ENCODE results near the gene RNU1-3. TPM values are rescaled to one million over a fixed set of nuclear protein-coding genes. Genes with fewer than 3 reads are reported as not detected.
"Not testable (repeated sequence)": the region's sequence is repeated elsewhere in the genome, so short reads cannot be mapped to it uniquely, and the experiment has no call there.

The RNU1-3 gene
- total RNA-seq, 1 experiment from 2014 or later, result 1,685 TPM

GRCh38 chr1:16639091-16640031 lies 27.4 kb downstream of the RNU1-3 start:
- BruUV-seq (replicated peaks); H3K9me2 ChIP-seq (ENCODE audit: insufficient read depth); CTCF ChIA-PET; H3K27ac ChIP-seq (ENCODE audit: low read depth, low read length); H3K9me3 ChIP-seq (ENCODE audit: control insufficient read depth in 1 of 2, insufficient read depth in 1 of 2, low read depth in 1 of 2, low read length in 2 of 2); H4K20me1 ChIP-seq (ENCODE audit: insufficient read depth); RAD21 ChIA-PET (ENCODE audit: low non-redundant PET in 1 of 2, low total read pairs in 2 of 2, uncharacterized antibody in 2 of 2, unreplicated experiment in 2 of 2); H3K27me3 ChIP-seq (ENCODE audit: insufficient read depth, low read length); intact Hi-C loops (cut with micrococcal nuclease); H3K36me3 ChIP-seq (ENCODE audit: control insufficient read depth in 1 of 2, insufficient read depth in 2 of 2, low read length in 2 of 2); ATAC-seq; H3K4me2 ChIP-seq (ENCODE audit: low read length); H2AFZ ChIP-seq (ENCODE audit: low read depth, low read length, poor library complexity, severe bottlenecking); H3K9ac ChIP-seq (ENCODE audit: low read length); H3K4me3 ChIP-seq (replicated peaks in 1 of 2; ENCODE audit: low read depth in 1 of 2, low read length in 2 of 2); DNase-seq (ENCODE audit: low read depth, low spot score): not testable (repeated sequence)
- Histone ChIP-seq H3K4me1 (ENCODE audit: control insufficient read depth in 1 of 2, insufficient read depth in 2 of 2, low read length in 2 of 2) (peaks cover 9 to 12% of the 10 kb centered on the region in 2 experiments; a peak in 2 of 4 replicates), H3K79me2 (ENCODE audit: insufficient read depth, low read length) (peaks cover 86% of the 10 kb centered on the region)
- POLR2A ChIA-PET, result interaction anchor here (1.3 kb wide), 1 partner anchor 126 kb away, joined by 4 read pairs; no protein-coding TSS in a partner anchor

GRCh38 chr1:16637941-16638778 lies 28.6 kb downstream of the RNU1-3 start:
- H3K9me3 ChIP-seq (ENCODE audit: control insufficient read depth in 1 of 2, insufficient read depth in 1 of 2, low read depth in 1 of 2, low read length in 2 of 2); BruUV-seq (replicated peaks); H2AFZ ChIP-seq (ENCODE audit: low read depth, low read length, poor library complexity, severe bottlenecking); H3K27ac ChIP-seq (ENCODE audit: low read depth, low read length); CTCF ChIA-PET; H3K9me2 ChIP-seq (ENCODE audit: insufficient read depth); DNase-seq (ENCODE audit: low read depth, low spot score); intact Hi-C loops (cut with micrococcal nuclease); H3K4me3 ChIP-seq (replicated peaks in 1 of 2; ENCODE audit: low read depth in 1 of 2, low read length in 2 of 2); POLR2A ChIA-PET; H3K4me2 ChIP-seq (ENCODE audit: low read length); H3K9ac ChIP-seq (ENCODE audit: low read length); H3K4me1 ChIP-seq (ENCODE audit: control insufficient read depth in 1 of 2, insufficient read depth in 2 of 2, low read length in 2 of 2); RAD21 ChIA-PET (ENCODE audit: low non-redundant PET in 1 of 2, low total read pairs in 2 of 2, uncharacterized antibody in 2 of 2, unreplicated experiment in 2 of 2); H4K20me1 ChIP-seq (ENCODE audit: insufficient read depth); H3K27me3 ChIP-seq (ENCODE audit: insufficient read depth, low read length): not testable (repeated sequence)
- 0 out of 2 replicates have a peak, but pooled peaks have one; percentile 10 for ATAC-seq
- Histone ChIP-seq H3K36me3 (ENCODE audit: control insufficient read depth in 1 of 2, insufficient read depth in 2 of 2, low read length in 2 of 2) (peaks cover 8 to 11% of the 10 kb centered on the region in 2 experiments; a peak in 3 of 4 replicates), H3K79me2 (ENCODE audit: insufficient read depth, low read length) (peaks cover 74% of the 10 kb centered on the region)

- intact Hi-C loops (cut with micrococcal nuclease); BruUV-seq (replicated peaks); H3K9me3 ChIP-seq (ENCODE audit: control insufficient read depth in 1 of 2, insufficient read depth in 1 of 2, low read depth in 1 of 2, low read length in 2 of 2); DNase-seq (ENCODE audit: low read depth, low spot score); H4K20me1 ChIP-seq (ENCODE audit: insufficient read depth); ATAC-seq; RAD21 ChIA-PET (ENCODE audit: low non-redundant PET in 1 of 2, low total read pairs in 2 of 2, uncharacterized antibody in 2 of 2, unreplicated experiment in 2 of 2); POLR2A ChIA-PET; H2AFZ ChIP-seq (ENCODE audit: low read depth, low read length, poor library complexity, severe bottlenecking); H3K27me3 ChIP-seq (ENCODE audit: insufficient read depth, low read length); H3K27ac ChIP-seq (ENCODE audit: low read depth, low read length); H3K4me1 ChIP-seq (ENCODE audit: control insufficient read depth in 1 of 2, insufficient read depth in 2 of 2, low read length in 2 of 2); H3K9ac ChIP-seq (ENCODE audit: low read length); H3K4me2 ChIP-seq (ENCODE audit: low read length); H3K9me2 ChIP-seq (ENCODE audit: insufficient read depth); H3K4me3 ChIP-seq (replicated peaks in 1 of 2; ENCODE audit: low read depth in 1 of 2, low read length in 2 of 2): not testable (repeated sequence)
- H3K36me3 ChIP-seq (ENCODE audit: control insufficient read depth in 1 of 2, insufficient read depth in 2 of 2, low read length in 2 of 2), result peaks cover 18 to 20% of the 10 kb centered on the region in 2 experiments; a peak in 3 of 4 replicates
- peaks cover 60% of the 10 kb centered on the region for H3K79me2 ChIP-seq (ENCODE audit: insufficient read depth, low read length)
- CTCF ChIA-PET, result interaction anchor here (0.8 kb wide), 1 partner anchor 12 kb away, joined by 4 read pairs; no protein-coding TSS in a partner anchor
These were observed 30.1 kb downstream of the RNU1-3 start for GRCh38 chr1:16636551-16637195.

DNA sequence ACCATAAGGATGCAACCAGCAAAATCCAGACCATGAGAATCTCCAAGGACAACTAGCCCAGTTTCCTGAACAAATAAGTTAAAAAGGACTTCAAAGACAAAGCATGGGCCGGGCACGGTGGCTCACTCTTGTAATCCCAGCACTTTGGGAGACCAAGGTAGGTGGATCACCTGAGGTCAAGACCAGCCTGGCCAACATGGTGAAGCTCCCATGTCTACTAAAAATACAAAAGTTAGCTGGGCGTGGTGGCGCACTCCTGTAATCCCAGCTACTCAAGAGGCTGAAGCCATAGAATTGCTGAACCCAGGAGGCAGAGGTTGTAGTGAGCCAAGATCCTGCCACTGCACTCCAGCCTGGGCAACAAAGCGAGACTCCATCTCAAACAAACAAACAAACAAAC lies 30.8 kb downstream of the RNU1-3 start:
- H3K4me1 ChIP-seq (ENCODE audit: control insufficient read depth in 1 of 2, insufficient read depth in 2 of 2, low read length in 2 of 2); H3K9me2 ChIP-seq (ENCODE audit: insufficient read depth); H2AFZ ChIP-seq (ENCODE audit: low read depth, low read length, poor library complexity, severe bottlenecking); H3K27ac ChIP-seq (ENCODE audit: low read depth, low read length); RAD21 ChIA-PET (ENCODE audit: low non-redundant PET in 1 of 2, low total read pairs in 2 of 2, uncharacterized antibody in 2 of 2, unreplicated experiment in 2 of 2); ATAC-seq; DNase-seq (ENCODE audit: low read depth, low spot score); H3K27me3 ChIP-seq (ENCODE audit: insufficient read depth, low read length); H3K4me2 ChIP-seq (ENCODE audit: low read length); H3K9ac ChIP-seq (ENCODE audit: low read length); H4K20me1 ChIP-seq (ENCODE audit: insufficient read depth); H3K4me3 ChIP-seq (replicated peaks in 1 of 2; ENCODE audit: low read depth in 1 of 2, low read length in 2 of 2); H3K9me3 ChIP-seq (ENCODE audit: control insufficient read depth in 1 of 2, insufficient read depth in 1 of 2, low read depth in 1 of 2, low read length in 2 of 2); BruUV-seq (replicated peaks); intact Hi-C loops (cut with micrococcal nuclease): not testable (repeated sequence)
- Histone ChIP-seq H3K36me3 (ENCODE audit: control insufficient read depth in 1 of 2, insufficient read depth in 2 of 2, low read length in 2 of 2) (peaks cover 25 to 27% of the 10 kb centered on the region in 2 experiments; a peak in 3 of 4 replicates), H3K79me2 (ENCODE audit: insufficient read depth, low read length) (peaks cover 52% of the 10 kb centered on the region)
- CTCF ChIA-PET, result interaction anchor here (2.1 kb wide), 1 partner anchor 11 kb away, joined by 8 read pairs; no protein-coding TSS in a partner anchor
- POLR2A ChIA-PET, result interaction anchor here (1.6 kb wide), 1 partner anchor 11 kb away, joined by 7 read pairs; no protein-coding TSS in a partner anchor

All from HCT116 (cell line).